Endothelial cell of umbilical vein (primary cell): Measurements from ENCODE around the gene SORCS1. TPM values are rescaled to one million over a fixed set of nuclear protein-coding genes. Genes with fewer than 3 reads are reported as not detected.

ENCODE experiments used
- BruUV-seq: library from RNA; stranded (reverse); fragments of 400-500 nt; replicated peaks from 2 replicates; lab custom pipeline; 2021; lab: Mats Ljungman, UMichigan
- CTCF ChIA-PET: fragments of 300-600, 350-600 bp; sonication (Branson Sonifier 250); formaldehyde crosslinking; loops from one replicate; lab custom pipeline; 2021; ENCODE audit warnings: antibody characterized with exemption, inconsistent platforms; lab: Charles Lee
- POLR2A ChIA-PET: fragments of 300-600, 350-600 bp; sonication (Branson Sonifier 250); formaldehyde crosslinking; loops from one replicate; lab custom pipeline; 2021; ENCODE audit warnings: antibody characterized with exemption, inconsistent platforms; lab: Charles Lee
- DNase-seq: peaks from one replicate; pipeline ENCODE4 v3.0.0-alpha.2; 2011; ENCODE audit warnings: low read depth, low spot score
- FAIRE-seq: peaks from 2 replicates; lab custom pipeline; 2011; peaks lifted over from hg19 to GRCh38; lab: Jason Lieb, UNC
- H2AFZ ChIP-seq: 2 replicates; pipeline ENCODE4 v1.6.0; 2012; ENCODE audit warnings: low read depth, low read length, control low read depth, inconsistent platforms
- H3K27ac ChIP-seq: 2 replicates; pipeline ENCODE4 v1.5.1; 2011; ENCODE audit warnings: low read depth, mild to moderate bottlenecking, control low read depth, low read length, moderate library complexity; ENCODE audit not compliant: insufficient read depth
- H3K27me3 ChIP-seq, 2 experiments: 2 replicates each; pipeline versions ENCODE4 v1.6.0 to v1.6.1; 2011; ENCODE audit warnings: low read length in 2 of 2, mixed read lengths in 1 of 2; ENCODE audit not compliant: control insufficient read depth in 2 of 2, insufficient read depth in 2 of 2
- H3K36me3 ChIP-seq, 2 experiments: 2 replicates in 1 of 2; 3 replicates in 1 of 2; pipeline ENCODE4 v1.5.1; 2011; ENCODE audit warnings: low read length in 2 of 2, mild to moderate bottlenecking in 1 of 2, moderate library complexity in 1 of 2; ENCODE audit not compliant: control insufficient read depth in 2 of 2, insufficient read depth in 2 of 2; ENCODE audit errors: extremely low read depth in 1 of 2
- H3K4me1 ChIP-seq: 3 replicates; pipeline ENCODE4 v1.5.1; 2011; ENCODE audit warnings: mild to moderate bottlenecking, low read length; ENCODE audit not compliant: control insufficient read depth, insufficient read depth; ENCODE audit errors: extremely low read depth
- H3K4me2 ChIP-seq: 2 replicates; pipeline ENCODE4 v1.6.1; 2011; ENCODE audit warnings: low read length, control low read depth, mixed read lengths; ENCODE audit not compliant: insufficient read depth
- H3K4me3 ChIP-seq, 3 experiments: fragments of 200-600 bp in 1 of 3; sonication (generic), shearing (Covaris generic) in 1 of 3; replicated peaks in 1 of 3; 2 replicates each; pipeline ENCODE4 v1.5.1; 2011 to 2016; ENCODE audit warnings: control low read depth in 3 of 3, low read length in 3 of 3, mild to moderate bottlenecking in 2 of 3, inconsistent platforms in 1 of 3, low read depth in 1 of 3, moderate library complexity in 1 of 3; ENCODE audit not compliant: insufficient read depth in 1 of 3
- H3K79me2 ChIP-seq: 2 replicates; pipeline ENCODE4 v1.6.0; 2012; ENCODE audit warnings: low read length, inconsistent platforms; ENCODE audit not compliant: control insufficient read depth, insufficient read depth
- H3K9ac ChIP-seq: replicated peaks from 2 replicates; pipeline ENCODE3; 2011; ENCODE audit warnings: low read length, control low read depth; ENCODE audit not compliant: insufficient read depth; ENCODE audit errors: extremely low read depth
- H3K9me1 ChIP-seq: replicated peaks from 3 replicates; pipeline ENCODE4 v1.6.0; 2011; ENCODE audit warnings: mild to moderate bottlenecking, low read length; ENCODE audit not compliant: control insufficient read depth, insufficient read depth; ENCODE audit errors: extremely low read depth
- H3K9me3 ChIP-seq: replicated peaks from 2 replicates; pipeline ENCODE4 v1.5.1; 2012; ENCODE audit warnings: low read length, inconsistent platforms; ENCODE audit not compliant: control insufficient read depth, insufficient read depth
- H4K20me1 ChIP-seq: replicated peaks from 2 replicates; pipeline ENCODE3; 2011; ENCODE audit warnings: mild to moderate bottlenecking, low read length; ENCODE audit not compliant: control insufficient read depth, insufficient read depth; ENCODE audit errors: extremely low read depth
- EZH2 ChIP-seq: IDR thresholded peaks from 2 replicates; pipeline ENCODE4 v1.6.1; 2012; ENCODE audit warnings: borderline replicate concordance, low read depth, mild to moderate bottlenecking, moderate library complexity, low read length, inconsistent platforms; ENCODE audit not compliant: severe bottlenecking
- FOS ChIP-seq: IDR thresholded peaks from 2 replicates; pipeline ENCODE4 v1.6.1; 2011; ENCODE audit warnings: mild to moderate bottlenecking, low read length, moderate library complexity, borderline replicate concordance; ENCODE audit not compliant: insufficient read depth
- GATA2 ChIP-seq: IDR thresholded peaks from 2 replicates; pipeline ENCODE4 v1.7.0; 2011; ENCODE audit warnings: low read depth, mild to moderate bottlenecking, moderate library complexity, mixed read lengths, low read length; ENCODE audit not compliant: insufficient read length, insufficient read depth
- JUN ChIP-seq: IDR thresholded peaks from 2 replicates; pipeline ENCODE4 v1.6.1; 2011; ENCODE audit warnings: borderline replicate concordance, low read depth; ENCODE audit not compliant: insufficient read length, insufficient read depth
- MYC ChIP-seq: IDR thresholded peaks from one replicate; pipeline ENCODE4 v1.6.1; 2011; ENCODE audit warnings: mild to moderate bottlenecking, low read depth, low read length
- POLR2A ChIP-seq: IDR thresholded peaks from 2 replicates; pipeline ENCODE4 v1.6.1; 2012; ENCODE audit warnings: low read depth, mild to moderate bottlenecking, control low read depth, low read length
- POLR2AphosphoS5 ChIP-seq: IDR thresholded peaks from 2 replicates; pipeline ENCODE4 v1.6.1; 2012; ENCODE audit warnings: low read depth, mild to moderate bottlenecking, control low read depth, low read length, moderate library complexity; ENCODE audit not compliant: insufficient read depth
- dilution Hi-C: fragments of 300-500 bp; cut with MboI; formaldehyde crosslinking; loops from one replicate; pipeline ENCODE4 v1.15.0; 2019; ENCODE audit warnings: low sequenced_read_pairs; ENCODE audit not compliant: extremely low pct_ligation_motif_present
- intact Hi-C: fragments of 100-400 bp; cut with micrococcal nuclease; formaldehyde crosslinking; loops from one replicate; pipeline ENCODE4 v1.10.0; 2022
- polyA plus RNA-seq, 4 experiments: library from polyadenylated mRNA; depleted of rRNA in 3 of 4; stranded (reverse) in 3 of 4; unstranded in 1 of 4; fragments of >200 nt; gene quantifications; 2 replicates each; pipeline versions ENCODE4 v1.2.1 to v1.2.3, GENCODE V29; 2011 to 2012; ENCODE audit warnings: missing spikeins in 1 of 4
- total RNA-seq: library from RNA; stranded (reverse); gene quantifications from 2 replicates; pipeline ENCODE4 v1.2.3, GENCODE V29; 2021
- TF ChIP-seq, protein P1 (sequence below), 2 donors: IDR thresholded peaks; 1 replicate in 1 of 2; 2 replicates in 1 of 2; pipeline ENCODE4 v1.5.1; 2011; ENCODE audit warnings: low read length in 2 of 2, mild to moderate bottlenecking in 2 of 2, moderate library complexity in 2 of 2, control low read depth in 1 of 2, inconsistent platforms in 1 of 2, low read depth in 1 of 2; ENCODE audit not compliant: insufficient read depth in 1 of 2; ENCODE audit errors: extremely low read depth in 1 of 2
- TF ChIP-seq, protein P2 (sequence below): IDR thresholded peaks from 2 replicates; pipeline ENCODE4 v1.6.1; 2011; ENCODE audit not compliant: insufficient read depth, insufficient read length

Gene SORCS1
- total and polyA plus RNA-seq, 2 donors (not counting 3 experiments of a cell fraction or from before 2014, with no cell fraction given), result not detected

DNA sequence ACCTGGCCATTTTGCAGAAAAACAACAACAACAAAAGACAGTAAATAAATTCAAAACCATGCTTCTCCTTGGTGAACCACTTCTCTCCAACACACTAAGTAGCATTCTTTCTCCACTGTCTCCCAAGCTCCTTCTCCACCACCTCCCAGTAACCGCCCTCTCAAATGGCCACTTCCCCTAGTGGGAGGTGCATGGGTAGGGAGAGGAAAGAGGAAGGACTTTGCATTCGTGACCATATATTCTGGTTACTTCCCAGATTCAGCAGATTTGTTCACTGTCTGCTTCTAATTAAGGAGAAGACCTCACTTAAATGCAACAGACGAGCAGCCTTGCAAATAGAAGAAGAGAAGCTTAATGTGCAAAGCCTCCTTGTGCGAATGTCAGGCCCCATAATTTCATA is 166.8 kb downstream of the SORCS1 start:
- no peaks in the 10 kb centered on the region for H4K20me1 ChIP-seq
- H3K9me1 ChIP-seq, result no peaks in the 10 kb centered on the region
- H3K9ac ChIP-seq, result no peak overlapping the region
- TF ChIP-seq POLR2A, result no peak
- TF ChIP-seq, protein P1, sequence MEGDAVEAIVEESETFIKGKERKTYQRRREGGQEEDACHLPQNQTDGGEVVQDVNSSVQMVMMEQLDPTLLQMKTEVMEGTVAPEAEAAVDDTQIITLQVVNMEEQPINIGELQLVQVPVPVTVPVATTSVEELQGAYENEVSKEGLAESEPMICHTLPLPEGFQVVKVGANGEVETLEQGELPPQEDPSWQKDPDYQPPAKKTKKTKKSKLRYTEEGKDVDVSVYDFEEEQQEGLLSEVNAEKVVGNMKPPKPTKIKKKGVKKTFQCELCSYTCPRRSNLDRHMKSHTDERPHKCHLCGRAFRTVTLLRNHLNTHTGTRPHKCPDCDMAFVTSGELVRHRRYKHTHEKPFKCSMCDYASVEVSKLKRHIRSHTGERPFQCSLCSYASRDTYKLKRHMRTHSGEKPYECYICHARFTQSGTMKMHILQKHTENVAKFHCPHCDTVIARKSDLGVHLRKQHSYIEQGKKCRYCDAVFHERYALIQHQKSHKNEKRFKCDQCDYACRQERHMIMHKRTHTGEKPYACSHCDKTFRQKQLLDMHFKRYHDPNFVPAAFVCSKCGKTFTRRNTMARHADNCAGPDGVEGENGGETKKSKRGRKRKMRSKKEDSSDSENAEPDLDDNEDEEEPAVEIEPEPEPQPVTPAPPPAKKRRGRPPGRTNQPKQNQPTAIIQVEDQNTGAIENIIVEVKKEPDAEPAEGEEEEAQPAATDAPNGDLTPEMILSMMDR (IDR thresholded peaks at IDR 0.05; ENCODE audit: extremely low read depth in 1 of 2, insufficient read depth in 1 of 2, low read depth in 1 of 2, low read length in 2 of 2), result no peak
- TF ChIP-seq POLR2AphosphoS5, result no peak
- no peak for TF ChIP-seq EZH2
- no peak for TF ChIP-seq JUN
- TF ChIP-seq, protein P2, sequence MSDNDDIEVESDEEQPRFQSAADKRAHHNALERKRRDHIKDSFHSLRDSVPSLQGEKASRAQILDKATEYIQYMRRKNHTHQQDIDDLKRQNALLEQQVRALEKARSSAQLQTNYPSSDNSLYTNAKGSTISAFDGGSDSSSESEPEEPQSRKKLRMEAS, result no peak
- no peak for TF ChIP-seq GATA2
- TF ChIP-seq MYC, result no peak
- TF ChIP-seq FOS, result no peak
- ChIA-PET POLR2A (no interaction called here), CTCF (no interaction called here)
- intact Hi-C loops, result no loop called here
- no peaks in the 10 kb centered on the region for H3K27me3 ChIP-seq
- FAIRE-seq, result no peak
- no TSS peak for BruUV-seq
- no peak overlapping the region for H3K4me3 ChIP-seq
- no peaks in the 10 kb centered on the region for H3K36me3 ChIP-seq
- peaks cover 5% of the 10 kb centered on the region for H3K9me3 ChIP-seq
- H3K27ac ChIP-seq, result no peak overlapping the region
- H3K4me1 ChIP-seq, result no peaks in the 10 kb centered on the region
- no peak overlapping the region for H2AFZ ChIP-seq
- DNase-seq, result no peak
- H3K4me2 ChIP-seq, result no peak overlapping the region
- dilution Hi-C loops, result no loop called here
- no peaks in the 10 kb centered on the region for H3K79me2 ChIP-seq
